Hepatocyte (in vitro differentiated cells): ENCODE measurements around the gene INPP4B. TPM values are rescaled to one million over a fixed set of nuclear protein-coding genes. Genes with fewer than 3 reads are reported as not detected.

Experiments used
- DNase-seq: peaks from one replicate; pipeline ENCODE4 v3.0.0-alpha.2; 2016; ENCODE audit warnings: low spot score
- H2AFZ ChIP-seq: fragments of 200-600 bp; sonication (generic); 2 replicates; pipeline ENCODE4 v1.6.0; 2016; ENCODE audit warnings: antibody characterized with exemption, mild to moderate bottlenecking
- H3K27ac ChIP-seq: fragments of 200-600 bp; sonication (generic); 2 replicates; pipeline ENCODE4 v1.5.1; 2016; ENCODE audit warnings: mild to moderate bottlenecking
- H3K27me3 ChIP-seq: fragments of 200-600 bp; sonication (generic); 2 replicates; pipeline ENCODE4 v1.6.1; 2016
- H3K36me3 ChIP-seq: fragments of 200-600 bp; sonication (generic); replicated peaks from 2 replicates; pipeline ENCODE4 v1.5.1; 2016; ENCODE audit warnings: low read depth; ENCODE audit not compliant: insufficient read depth
- H3K4me1 ChIP-seq: fragments of 200-600 bp; sonication (generic); 2 replicates; pipeline ENCODE4 v1.5.1; 2016; ENCODE audit warnings: mild to moderate bottlenecking, moderate library complexity; ENCODE audit not compliant: insufficient read depth
- H3K4me2 ChIP-seq: fragments of 200-600 bp; sonication (generic); 2 replicates; pipeline ENCODE4 v1.6.0; 2016
- H3K4me3 ChIP-seq: fragments of 200-600 bp; sonication (generic); 2 replicates; pipeline ENCODE4 v1.5.1; 2016; ENCODE audit warnings: mild to moderate bottlenecking
- H3K79me2 ChIP-seq: fragments of 200-600 bp; sonication (generic); 2 replicates; pipeline ENCODE4 v1.6.0; 2017; ENCODE audit warnings: mild to moderate bottlenecking
- H3K9me2 ChIP-seq: fragments of 200-600 bp; sonication (generic); replicated peaks from 2 replicates; pipeline ENCODE4 v1.6.0; 2017; ENCODE audit warnings: mild to moderate bottlenecking; ENCODE audit not compliant: insufficient read depth
- H3K9me3 ChIP-seq: fragments of 200-600 bp; sonication (generic); 2 replicates; pipeline ENCODE4 v1.5.1; 2016; ENCODE audit warnings: low read depth, mild to moderate bottlenecking
- H4K20me1 ChIP-seq: fragments of 200-600 bp; sonication (generic); 2 replicates; pipeline ENCODE4 v1.6.0; 2016; ENCODE audit warnings: mild to moderate bottlenecking; ENCODE audit not compliant: insufficient read depth, poor library complexity, severe bottlenecking
- CTCF ChIP-seq: fragments of 200-600 bp; sonication (generic); IDR thresholded peaks from 2 replicates; pipeline ENCODE4 v1.5.1; 2016; ENCODE audit warnings: antibody characterized with exemption, mild to moderate bottlenecking; ENCODE audit not compliant: poor library complexity
- EZH2 ChIP-seq: fragments of 200-600 bp; sonication (generic); IDR thresholded peaks from 2 replicates; pipeline ENCODE4 v1.6.1; 2016; ENCODE audit warnings: antibody characterized with exemption, mild to moderate bottlenecking, borderline replicate concordance
- EZH2phosphoT487 ChIP-seq: fragments of 200-600 bp; sonication (generic); IDR thresholded peaks from one replicate; pipeline ENCODE4 v1.6.1; 2018; ENCODE audit warnings: antibody characterized with exemption, mild to moderate bottlenecking, low read depth, moderate library complexity; ENCODE audit not compliant: unreplicated experiment, severe bottlenecking
- WGBS: methylation state at CpG from one replicate; pipeline ENCODE4 v1.1.6; 2016; ENCODE audit warnings: low lambda C conversion rate; ENCODE audit errors: missing lambda C conversion rate; 5-methylcytosine and 5-hydroxymethylcytosine counted together
- polyA plus RNA-seq: library from polyadenylated mRNA; unstranded; fragments of >200 nt; fragmentation: Nextera tagmentation; extraction: Ambion mirVana; gene quantifications from 2 replicates; pipeline ENCODE4 v1.2.1, GENCODE V29; 2016
- total RNA-seq: library from RNA; depleted of rRNA; stranded (reverse); fragments of >200 nt; gene quantifications from 2 replicates; pipeline ENCODE4 v1.2.3, GENCODE V29; 2014

The INPP4B gene
- total and polyA plus RNA-seq, 2 experiments from 2014 or later = 4.2 to 7.1 TPM

- WGBS = 45% methylated on average over 5 of the region's 5 CpGs
- Histone ChIP-seq H3K4me1 (peaks cover 7% of the 10 kb centered on the region), H2AFZ (no peak overlapping the region), H3K27ac (peak overlapping the region; percentile 63), H3K9me3 (no peaks in the 10 kb centered on the region), H4K20me1 (no peaks in the 10 kb centered on the region), H3K9me2 (no peaks in the 10 kb centered on the region), H3K4me3 (no peak overlapping the region), H3K79me2 (no peaks in the 10 kb centered on the region), H3K36me3 (no peaks in the 10 kb centered on the region), H3K27me3 (no peaks in the 10 kb centered on the region), H3K4me2 (peak overlapping the region; percentile 12)
- no peak for DNase-seq
- TF ChIP-seq EZH2 (no peak), CTCF (no peak), EZH2phosphoT487 (no peak)
These were observed 466.0 kb downstream of the INPP4B start for GRCh38 chr4:142380052-142380602.

- DNase-seq = peak; percentile 14
- Histone ChIP-seq H2AFZ (no peak overlapping the region), H3K27ac (peak overlapping the region; percentile 63), H3K9me2 (no peaks in the 10 kb centered on the region), H3K9me3 (no peaks in the 10 kb centered on the region), H3K27me3 (no peaks in the 10 kb centered on the region), H3K79me2 (no peaks in the 10 kb centered on the region), H3K4me3 (no peak overlapping the region), H4K20me1 (no peaks in the 10 kb centered on the region), H3K4me1 (peaks cover 8% of the 10 kb centered on the region), H3K4me2 (peak overlapping the region; percentile 12), H3K36me3 (no peaks in the 10 kb centered on the region)
- WGBS = 44% methylated on average over 4 of the region's 4 CpGs
- TF ChIP-seq EZH2phosphoT487 = no peak
- TF ChIP-seq EZH2 = no peak
- no peak for TF ChIP-seq CTCF
These were observed 466.6 kb downstream of the INPP4B start for GRCh38 chr4:142379277-142380051.

GRCh38 chr4:142378179-142378578 lies 467.9 kb downstream of the INPP4B start:
- H3K9me2 ChIP-seq = no peaks in the 10 kb centered on the region
- H3K27ac ChIP-seq = no peak overlapping the region
- no peak for TF ChIP-seq CTCF
- no peak for TF ChIP-seq EZH2
- no peak for TF ChIP-seq EZH2phosphoT487
- DNase-seq = no peak
- H3K4me1 ChIP-seq = peaks cover 8% of the 10 kb centered on the region
- H3K4me2 ChIP-seq = no peak overlapping the region
- no peaks in the 10 kb centered on the region for H4K20me1 ChIP-seq
- H2AFZ ChIP-seq = no peak overlapping the region
- no peaks in the 10 kb centered on the region for H3K9me3 ChIP-seq
- no peaks in the 10 kb centered on the region for H3K27me3 ChIP-seq
- H3K79me2 ChIP-seq = no peaks in the 10 kb centered on the region
- H3K4me3 ChIP-seq = no peak overlapping the region
- 88% methylated on average over 2 of the region's 2 CpGs for WGBS
- no peaks in the 10 kb centered on the region for H3K36me3 ChIP-seq
